WTC11 (cell line): ENCODE measurements around the gene LDLRAD4.

ENCODE experiments used
- ATF2 ChIP-seq: sonication (generic); formaldehyde crosslinking; IDR thresholded peaks from 2 replicates; pipeline ENCODE4 v1.8.1; 2022; ENCODE audit warnings: low read depth, missing genetic modification reagents, borderline replicate concordance
- ATF3 ChIP-seq: sonication (generic); formaldehyde crosslinking; conservative IDR thresholded peaks from 2 replicates; pipeline ENCODE4 v1.8.1; 2022; ENCODE audit warnings: mild to moderate bottlenecking, missing genetic modification reagents
- ATF6 ChIP-seq: sonication (generic); formaldehyde crosslinking; IDR thresholded peaks from 2 replicates; pipeline ENCODE4 v1.8.1; 2023; ENCODE audit warnings: mild to moderate bottlenecking, missing genetic modification reagents
- CTCF ChIP-seq: fragments of 200-600 bp; IDR thresholded peaks from 2 replicates; pipeline ENCODE4 v1.8.0; 2022; ENCODE audit warnings: antibody characterized with exemption
- E2F4 ChIP-seq: sonication (generic); formaldehyde crosslinking; IDR thresholded peaks from 2 replicates; pipeline ENCODE4 v1.8.1; 2022; ENCODE audit warnings: low read depth, mild to moderate bottlenecking, moderate library complexity, missing genetic modification reagents, borderline replicate concordance
- GABPB1 ChIP-seq: sonication (generic); formaldehyde crosslinking; IDR thresholded peaks from 2 replicates; pipeline ENCODE4 v1.8.1; 2023; ENCODE audit warnings: mild to moderate bottlenecking, missing genetic modification reagents
- HMGXB4 ChIP-seq: sonication (generic); formaldehyde crosslinking; IDR thresholded peaks from 2 replicates; pipeline ENCODE4 v1.8.1; 2023; ENCODE audit warnings: mild to moderate bottlenecking, moderate library complexity, missing genetic modification reagents
- MAX ChIP-seq: sonication (generic); formaldehyde crosslinking; IDR thresholded peaks from 2 replicates; pipeline ENCODE4 v1.8.0; 2022; ENCODE audit warnings: mild to moderate bottlenecking, missing genetic modification reagents
- MLX ChIP-seq: sonication (generic); formaldehyde crosslinking; IDR thresholded peaks from 2 replicates; pipeline ENCODE4 v1.8.1; 2023; ENCODE audit warnings: mild to moderate bottlenecking, missing genetic modification reagents, moderate library complexity
- PREB ChIP-seq: sonication (generic); formaldehyde crosslinking; IDR thresholded peaks from 2 replicates; pipeline ENCODE4 v1.8.1; 2022; ENCODE audit warnings: mild to moderate bottlenecking, missing genetic modification reagents, moderate library complexity, borderline replicate concordance
- RELA ChIP-seq: sonication (generic); formaldehyde crosslinking; IDR thresholded peaks from 2 replicates; pipeline ENCODE4 v1.8.1; 2022; ENCODE audit warnings: missing genetic modification reagents, mild to moderate bottlenecking, borderline replicate concordance
- SP1 ChIP-seq: sonication (generic); formaldehyde crosslinking; conservative IDR thresholded peaks from 2 replicates; pipeline ENCODE4 v1.8.1; 2022; ENCODE audit warnings: missing genetic modification reagents
- TCF7 ChIP-seq: sonication (generic); formaldehyde crosslinking; IDR thresholded peaks from 2 replicates; pipeline ENCODE4 v1.8.0; 2022; ENCODE audit warnings: mild to moderate bottlenecking, low read depth, missing genetic modification reagents, moderate library complexity
- ZNF121 ChIP-seq: sonication (generic); formaldehyde crosslinking; IDR thresholded peaks from 2 replicates; pipeline ENCODE4 v1.8.0; 2023; ENCODE audit warnings: missing genetic modification reagents

GRCh38 chr18:13522861-13523660 lies 304.5 kb downstream of the LDLRAD4 start:
- TF ChIP-seq ZNF121 (CRISPR knock-in tag): no peak
- no peak for TF ChIP-seq CTCF
- no peak for TF ChIP-seq E2F4 (CRISPR knock-in tag)
- TF ChIP-seq PREB (CRISPR knock-in tag): no peak
- TF ChIP-seq TCF7 (CRISPR knock-in tag): no peak
- no peak for TF ChIP-seq MAX
- no peak for TF ChIP-seq MLX (CRISPR knock-in tag)
- TF ChIP-seq ATF6 (CRISPR knock-in tag): no peak
- TF ChIP-seq ATF3: no peak
- TF ChIP-seq GABPB1 (CRISPR knock-in tag): no peak
- TF ChIP-seq ATF2: no peak
- TF ChIP-seq HMGXB4 (CRISPR knock-in tag): no peak
- no peak for TF ChIP-seq RELA
- no peak for TF ChIP-seq SP1 (CRISPR knock-in tag)
